ENCODE measurements around the gene ZDHHC11B. TPM values are rescaled to one million over a fixed set of nuclear protein-coding genes. Genes with fewer than 3 reads are reported as not detected.

Gene ZDHHC11B
- total RNA-seq, 1 experiment from 2014 or later, result 3.8 TPM

- H4K20me1 ChIP-seq (ENCODE audit: insufficient read depth), result no peaks in the 10 kb centered on the region
- H3K79me2 ChIP-seq (ENCODE audit: insufficient read depth, low read length), result no peaks in the 10 kb centered on the region
- no peaks in the 10 kb centered on the region for H3K9me3 ChIP-seq (ENCODE audit: control insufficient read depth in 1 of 2, insufficient read depth in 1 of 2, low read depth in 1 of 2, low read length in 2 of 2)
- H3K4me2 ChIP-seq (ENCODE audit: low read length), result 0 out of 2 replicates have a peak overlapping the region, but pooled peaks have one; percentile 37
- intact Hi-C loops (cut with micrococcal nuclease), result loop anchor here (10.0 kb wide), 1 partner anchor 492 kb away; no protein-coding TSS in a partner anchor
- no peak overlapping the region for H3K27ac ChIP-seq (ENCODE audit: low read depth, low read length)
- DNase-seq (ENCODE audit: low read depth, low spot score) (no peak), ATAC-seq (no peak)
- H2AFZ ChIP-seq (ENCODE audit: low read depth, low read length, poor library complexity, severe bottlenecking), result no peak overlapping the region
- no peak overlapping the region for H3K4me3 ChIP-seq (replicated peaks in 1 of 2; ENCODE audit: low read depth in 1 of 2, low read length in 2 of 2)
- ChIA-PET POLR2A (no interaction called here), RAD21 (ENCODE audit: low non-redundant PET in 1 of 2, low total read pairs in 2 of 2, uncharacterized antibody in 2 of 2, unreplicated experiment in 2 of 2) (no interaction called here), CTCF (no interaction called here)
- H3K27me3 ChIP-seq (ENCODE audit: insufficient read depth, low read length), result no peaks in the 10 kb centered on the region
- H3K9me2 ChIP-seq (ENCODE audit: insufficient read depth), result no peaks in the 10 kb centered on the region
- 0 out of 4 replicates have a peak, but pooled peaks cover 0 to 3% of the 10 kb centered on the region in 2 experiments for H3K36me3 ChIP-seq (ENCODE audit: control insufficient read depth in 1 of 2, insufficient read depth in 2 of 2, low read length in 2 of 2)
- peaks cover 0 to 33% of the 10 kb centered on the region in 2 experiments; a peak in 2 of 4 replicates for H3K4me1 ChIP-seq (ENCODE audit: control insufficient read depth in 1 of 2, insufficient read depth in 2 of 2, low read length in 2 of 2)
- no TSS peak for BruUV-seq (replicated peaks)
- TF ChIP-seq ZFX (IDR thresholded peaks at IDR 0.05) (no peak), POLR2A (IDR thresholded peaks at IDR 0.05; ENCODE audit: borderline replicate concordance, extremely low read depth, insufficient read depth, insufficient read length) (no peak), POLR2AphosphoS5 (IDR thresholded peaks at IDR 0.05; ENCODE audit: low read depth, low read length) (no peak), EZH2 (IDR thresholded peaks at IDR 0.05) (no peak), MAX (IDR thresholded peaks at IDR 0.05) (no peak), RAD21 (IDR thresholded peaks at IDR 0.05; ENCODE audit: low read depth) (no peak), REST (IDR thresholded peaks at IDR 0.05; ENCODE audit: low read depth) (no peak), ZNF274 (IDR thresholded peaks at IDR 0.05; ENCODE audit: low read depth, low read length) (no peak), ELF1 (IDR thresholded peaks at IDR 0.05; ENCODE audit: borderline replicate concordance, low read depth) (no peak)
- TF ChIP-seq, protein P1, sequence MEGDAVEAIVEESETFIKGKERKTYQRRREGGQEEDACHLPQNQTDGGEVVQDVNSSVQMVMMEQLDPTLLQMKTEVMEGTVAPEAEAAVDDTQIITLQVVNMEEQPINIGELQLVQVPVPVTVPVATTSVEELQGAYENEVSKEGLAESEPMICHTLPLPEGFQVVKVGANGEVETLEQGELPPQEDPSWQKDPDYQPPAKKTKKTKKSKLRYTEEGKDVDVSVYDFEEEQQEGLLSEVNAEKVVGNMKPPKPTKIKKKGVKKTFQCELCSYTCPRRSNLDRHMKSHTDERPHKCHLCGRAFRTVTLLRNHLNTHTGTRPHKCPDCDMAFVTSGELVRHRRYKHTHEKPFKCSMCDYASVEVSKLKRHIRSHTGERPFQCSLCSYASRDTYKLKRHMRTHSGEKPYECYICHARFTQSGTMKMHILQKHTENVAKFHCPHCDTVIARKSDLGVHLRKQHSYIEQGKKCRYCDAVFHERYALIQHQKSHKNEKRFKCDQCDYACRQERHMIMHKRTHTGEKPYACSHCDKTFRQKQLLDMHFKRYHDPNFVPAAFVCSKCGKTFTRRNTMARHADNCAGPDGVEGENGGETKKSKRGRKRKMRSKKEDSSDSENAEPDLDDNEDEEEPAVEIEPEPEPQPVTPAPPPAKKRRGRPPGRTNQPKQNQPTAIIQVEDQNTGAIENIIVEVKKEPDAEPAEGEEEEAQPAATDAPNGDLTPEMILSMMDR (IDR thresholded peaks at IDR 0.05 in 2 of 3, conservative IDR thresholded peaks at IDR 0.05 in 1 of 3; ENCODE audit: borderline replicate concordance in 1 of 3, insufficient read depth in 1 of 3, low read depth in 2 of 3, low read length in 2 of 3), result no peak
- no peak overlapping the region for H3K9ac ChIP-seq (ENCODE audit: low read length)
Observed at GRCh38 chr5:673161-673830, 111.2 kb downstream of the ZDHHC11B start.

Data from HCT116 (cell line).